Muscle of back (tissue), 13 donors: ENCODE results near the gene GRIK3. TPM values are rescaled to one million over a fixed set of nuclear protein-coding genes. Genes with fewer than 3 reads are reported as not detected.
"Not testable (repeated sequence)": the region's sequence is repeated elsewhere in the genome, so short reads cannot be mapped to it uniquely, and the experiment has no call there.

Source experiments
- DNase-seq, 3 donors: peaks; one replicate each; pipeline versions ENCODE4 v3.0.0 to v3.0.0-alpha.2; 2013
- long read RNA-seq, 9 donors: transcript quantifications; one replicate each; lab custom pipeline, GENCODE V29; 2026
- polyA plus RNA-seq, 10 donors: library from polyadenylated mRNA; unstranded; fragments of 120-200 nt; gene quantifications; one replicate each; pipeline ENCODE4 v1.2.1, GENCODE V29; 2013; ENCODE audit not compliant: insufficient read length in 10 of 10

Gene GRIK3
- polyA plus RNA-seq, result 1 to 10 TPM in 3 of 10 donors, under 1 TPM in 7; 0.55 to 1.3 (median 0.83) TPM
- long read RNA-seq, donor 1, result 0 reads
- long read RNA-seq, donor 2, result 0 reads
- long read RNA-seq, donor 3, result 0 reads
- long read RNA-seq, donor 4, partial matches to known transcripts, result 0 of 1 reads
- long read RNA-seq, donor 4, other reads (novel, unspliced or antisense), result 0 of 1 reads
- long read RNA-seq, donor 5, full-length matches to known transcripts, result 1 of 1 reads
- long read RNA-seq, donor 5, partial matches to known transcripts, result 0 of 1 reads
- long read RNA-seq, donor 5, other reads (novel, unspliced or antisense), result 0 of 1 reads
- long read RNA-seq, donor 6, result 0 reads
- long read RNA-seq, donor 7, result 0 reads
- long read RNA-seq, donor 8, result 0 reads
- long read RNA-seq, donor 9, result 0 reads

- peak in 1 of 3 donors; percentile 25 for DNase-seq
Measured at GRCh38 chr1:37034121-37035013, at the start of gene GRIK3. GRIK3 (minus strand) TSS chr1:37034515; CDS start chr1:37034108, 407 bp downstream.

GRCh38 chr1:37084013-37084412 is 49.7 kb upstream of the GRIK3 start:
- no peak for DNase-seq

- no peak for DNase-seq
Measured at GRCh38 chr1:37083603-37084002, 49.3 kb upstream of the GRIK3 start.

- DNase-seq, result not testable (repeated sequence)
Measured at GRCh38 chr1:37080296-37080986, 46.1 kb upstream of the GRIK3 start.

GRCh38 chr1:37078866-37079265 is 44.6 kb upstream of the GRIK3 start:
- DNase-seq, result no peak

- no peak for DNase-seq
Measured at GRCh38 chr1:37076168-37076567, 41.9 kb upstream of the GRIK3 start.

- no peak for DNase-seq
Measured at GRCh38 chr1:37073854-37074379, 39.6 kb upstream of the GRIK3 start.

- no peak for DNase-seq
Measured at GRCh38 chr1:37073152-37073853, 39.0 kb upstream of the GRIK3 start.

- no peak for DNase-seq
Measured at GRCh38 chr1:37071829-37072228, 37.5 kb upstream of the GRIK3 start.

GRCh38 chr1:37070126-37070525 is 35.8 kb upstream of the GRIK3 start:
- DNase-seq, result no peak

GRCh38 chr1:37069406-37069805 is 35.1 kb upstream of the GRIK3 start:
- DNase-seq, result no peak

- DNase-seq, result no peak
Measured at GRCh38 chr1:37068897-37069296, 34.6 kb upstream of the GRIK3 start.

- DNase-seq, result no peak
Measured at GRCh38 chr1:37068260-37068659, 33.9 kb upstream of the GRIK3 start.

GRCh38 chr1:37064039-37064438 is 29.7 kb upstream of the GRIK3 start:
- no peak for DNase-seq

GRCh38 chr1:37059346-37059745 is 25.0 kb upstream of the GRIK3 start:
- no peak for DNase-seq

- DNase-seq, result no peak
Measured at GRCh38 chr1:37058424-37058988, 24.2 kb upstream of the GRIK3 start.

GRCh38 chr1:37056325-37056724 is 22.0 kb upstream of the GRIK3 start:
- no peak for DNase-seq

- no peak for DNase-seq
Measured at GRCh38 chr1:37055631-37056030, 21.3 kb upstream of the GRIK3 start.

GRCh38 chr1:37053173-37053572 is 18.9 kb upstream of the GRIK3 start:
- DNase-seq, result no peak

GRCh38 chr1:37052120-37052519 is 17.8 kb upstream of the GRIK3 start:
- DNase-seq, result no peak

- DNase-seq, result no peak
Measured at GRCh38 chr1:37051346-37051745, 17.0 kb upstream of the GRIK3 start.
